Osteoblast (primary cell): Measurements from ENCODE around the gene EPHA6. TPM values are rescaled to one million over a fixed set of nuclear protein-coding genes. Genes with fewer than 3 reads are reported as not detected.
"Not testable (repeated sequence)": the region's sequence is repeated elsewhere in the genome, so short reads cannot be mapped to it uniquely, and the experiment has no call there.

Source experiments
- DNase-seq: peaks from one replicate; pipeline ENCODE4 v3.0.0; 2011; ENCODE audit warnings: low spot score, mixed read lengths; ENCODE audit not compliant: insufficient read length; ENCODE audit errors: missing footprints
- H2AFZ ChIP-seq: 2 replicates; pipeline ENCODE4 v1.6.0; 2011; ENCODE audit warnings: mild to moderate bottlenecking, low read length
- H3K27ac ChIP-seq: 2 replicates; pipeline ENCODE4 v1.5.1; 2011; ENCODE audit warnings: mild to moderate bottlenecking, low read depth, low read length, moderate library complexity
- H3K27me3 ChIP-seq: 2 replicates; pipeline ENCODE4 v1.6.0; 2012; ENCODE audit warnings: mild to moderate bottlenecking, control low read depth, inconsistent platforms, low read length, moderate library complexity; ENCODE audit not compliant: insufficient read depth
- H3K36me3 ChIP-seq: 2 replicates; pipeline ENCODE4 v1.5.1; 2011; ENCODE audit warnings: mild to moderate bottlenecking, low read length, control low read depth, moderate library complexity; ENCODE audit not compliant: insufficient read depth
- H3K4me1 ChIP-seq: 2 replicates; pipeline ENCODE4 v1.5.1; 2011; ENCODE audit warnings: mild to moderate bottlenecking, low read length, control low read depth, moderate library complexity; ENCODE audit not compliant: insufficient read depth
- H3K4me2 ChIP-seq: 2 replicates; pipeline ENCODE4 v1.6.0; 2011; ENCODE audit warnings: mild to moderate bottlenecking, low read length; ENCODE audit not compliant: insufficient read depth
- H3K4me3 ChIP-seq: fragments of 200-600 bp; sonication (generic); 3 replicates; pipeline ENCODE4 v1.5.1; 2012; ENCODE audit warnings: mild to moderate bottlenecking, low read length, inconsistent platforms; ENCODE audit not compliant: insufficient read depth
- H3K79me2 ChIP-seq: 2 replicates; pipeline ENCODE4 v1.6.0; 2012; ENCODE audit warnings: mild to moderate bottlenecking, low read length, control low read depth, inconsistent platforms; ENCODE audit not compliant: insufficient read depth
- H3K9me3 ChIP-seq: 2 replicates; pipeline ENCODE4 v1.5.1; 2011; ENCODE audit warnings: low read depth, low read length, control low read depth
- H4K20me1 ChIP-seq: 2 replicates; pipeline ENCODE4 v1.6.0; 2012; ENCODE audit warnings: mild to moderate bottlenecking, low read length, control low read depth; ENCODE audit not compliant: insufficient read depth
- CTCF ChIP-seq: IDR thresholded peaks from 2 replicates; pipeline ENCODE4 v1.5.1; 2011; ENCODE audit warnings: mild to moderate bottlenecking, low read depth, low read length, moderate library complexity; ENCODE audit errors: extremely low read depth
- total RNA-seq: library from RNA; depleted of rRNA; stranded (reverse); fragments of >200 nt; gene quantifications from 2 replicates; pipeline ENCODE4 v1.2.3, GENCODE V29; 2012

EPHA6 gene
- total RNA-seq, 1 donor: not detected

GRCh38 chr3:97613139-97613538 is 798.7 kb downstream of the EPHA6 start:
- H3K4me3 ChIP-seq: no peak overlapping the region
- H3K27ac ChIP-seq: no peak overlapping the region
- H3K9me3 ChIP-seq: no peaks in the 10 kb centered on the region
- no peaks in the 10 kb centered on the region for H3K4me1 ChIP-seq
- DNase-seq: no peak
- no peak overlapping the region for H3K4me2 ChIP-seq
- no peaks in the 10 kb centered on the region for H3K79me2 ChIP-seq
- H4K20me1 ChIP-seq: no peaks in the 10 kb centered on the region
- no peak overlapping the region for H2AFZ ChIP-seq
- H3K27me3 ChIP-seq: no peaks in the 10 kb centered on the region
- H3K36me3 ChIP-seq: no peaks in the 10 kb centered on the region
- TF ChIP-seq CTCF: no peak

GRCh38 chr3:97620514-97620913 is 806.1 kb downstream of the EPHA6 start:
- not testable (repeated sequence) for H3K4me1 ChIP-seq, H3K9me3 ChIP-seq, H2AFZ ChIP-seq, H3K36me3 ChIP-seq, H3K27me3 ChIP-seq, H3K79me2 ChIP-seq, H3K4me2 ChIP-seq, H4K20me1 ChIP-seq, H3K4me3 ChIP-seq, DNase-seq, H3K27ac ChIP-seq

DNA sequence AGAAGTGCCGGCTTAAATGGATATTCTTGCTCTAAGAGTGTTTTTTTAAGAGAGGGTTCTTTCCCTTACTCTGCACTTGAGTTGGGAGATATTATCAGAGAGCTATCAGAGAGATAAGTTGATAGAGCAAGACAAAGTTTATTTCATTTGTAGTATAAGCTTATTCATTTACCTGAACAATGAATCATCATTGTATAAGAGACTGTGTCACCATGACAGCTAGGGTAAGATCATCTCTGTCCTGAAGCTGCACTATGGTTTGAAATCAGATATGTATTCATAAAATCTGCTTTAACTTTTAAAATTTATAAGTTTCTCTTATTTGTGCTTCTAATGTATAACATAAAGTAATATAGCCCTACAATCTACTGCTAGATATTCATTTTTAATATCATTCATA is 822.1 kb downstream of the EPHA6 start:
- DNase-seq: no peak
- Histone ChIP-seq H3K36me3 (no peaks in the 10 kb centered on the region), H2AFZ (no peak overlapping the region), H3K9me3 (peaks cover 1% of the 10 kb centered on the region), H4K20me1 (no peaks in the 10 kb centered on the region), H3K4me1 (no peaks in the 10 kb centered on the region), H3K4me2 (no peak overlapping the region), H3K27me3 (no peaks in the 10 kb centered on the region), H3K79me2 (no peaks in the 10 kb centered on the region), H3K4me3 (no peak overlapping the region), H3K27ac (no peak overlapping the region)
- no peak for TF ChIP-seq CTCF

DNA sequence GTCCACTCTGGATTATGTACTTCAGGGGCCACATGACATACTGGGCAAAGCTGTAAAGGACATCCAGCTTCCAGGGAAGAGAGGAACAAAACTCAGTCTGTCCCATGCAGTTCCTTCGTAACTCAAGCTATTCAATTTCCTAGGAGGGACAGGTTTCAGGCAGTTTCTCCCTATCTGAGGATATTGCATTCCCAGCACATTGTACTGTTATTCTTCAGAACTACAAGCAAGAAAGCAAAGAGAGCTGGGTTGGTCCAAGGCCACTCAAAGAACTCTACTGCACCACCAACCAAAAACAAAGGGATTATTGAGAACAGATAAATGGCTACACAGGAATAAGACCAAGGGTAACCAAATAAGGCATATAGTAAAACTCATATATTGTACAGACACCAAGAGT is 832.5 kb downstream of the EPHA6 start:
- no peaks in the 10 kb centered on the region for H3K9me3 ChIP-seq
- no peaks in the 10 kb centered on the region for H3K79me2 ChIP-seq
- H2AFZ ChIP-seq: no peak overlapping the region
- H3K27ac ChIP-seq: no peak overlapping the region
- H3K27me3 ChIP-seq: no peaks in the 10 kb centered on the region
- no peaks in the 10 kb centered on the region for H3K36me3 ChIP-seq
- DNase-seq: no peak
- H3K4me3 ChIP-seq: no peak overlapping the region
- no peaks in the 10 kb centered on the region for H4K20me1 ChIP-seq
- no peaks in the 10 kb centered on the region for H3K4me1 ChIP-seq
- TF ChIP-seq CTCF: no peak
- no peak overlapping the region for H3K4me2 ChIP-seq
